ENCODE data around the gene EXD3. TPM values are rescaled to one million over a fixed set of nuclear protein-coding genes. Genes with fewer than 3 reads are reported as not detected.

The EXD3 gene
- total RNA-seq, 3 donors from 2014 or later, result 7.7 to 28.7 (median 20.6) TPM

DNA sequence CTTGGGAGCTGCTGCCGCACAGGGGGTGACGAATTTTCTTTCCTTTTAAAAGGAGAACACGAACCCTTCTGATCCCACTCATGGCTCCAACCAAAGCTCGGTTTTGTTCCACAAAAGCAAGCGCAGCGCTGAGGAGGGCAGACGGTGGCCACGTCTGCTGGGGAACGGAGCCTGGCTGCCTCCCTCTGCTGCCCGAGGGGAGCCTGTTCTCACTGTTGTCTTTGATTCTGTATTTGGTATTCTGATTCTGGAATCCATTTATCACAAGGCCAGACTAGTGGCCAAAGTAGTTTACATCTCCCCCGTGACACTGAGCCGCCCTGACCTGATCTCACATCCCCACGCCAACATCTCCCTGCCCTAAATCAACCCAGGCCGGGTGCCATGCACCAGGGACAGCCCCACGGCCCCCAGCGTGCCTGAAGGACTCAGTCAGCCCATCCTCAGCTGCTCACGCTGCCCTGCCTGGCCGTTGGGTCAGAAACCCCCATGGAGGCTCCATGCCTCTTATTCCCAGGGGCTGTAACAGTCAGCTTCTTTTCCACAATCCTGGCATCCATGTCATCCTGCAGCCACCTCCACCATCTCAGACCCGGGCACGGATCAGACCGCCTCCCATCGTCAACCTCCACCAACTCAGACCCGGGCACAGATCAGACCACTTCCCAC, 42.9 kb upstream of the EXD3 start:
- no peak overlapping the region for H3K4me3 ChIP-seq
- TF ChIP-seq POLR2AphosphoS5 (IDR thresholded peaks at IDR 0.05) (no peak), POLR2A (IDR thresholded peaks at IDR 0.05) (no peak)
- TF ChIP-seq, protein P1, sequence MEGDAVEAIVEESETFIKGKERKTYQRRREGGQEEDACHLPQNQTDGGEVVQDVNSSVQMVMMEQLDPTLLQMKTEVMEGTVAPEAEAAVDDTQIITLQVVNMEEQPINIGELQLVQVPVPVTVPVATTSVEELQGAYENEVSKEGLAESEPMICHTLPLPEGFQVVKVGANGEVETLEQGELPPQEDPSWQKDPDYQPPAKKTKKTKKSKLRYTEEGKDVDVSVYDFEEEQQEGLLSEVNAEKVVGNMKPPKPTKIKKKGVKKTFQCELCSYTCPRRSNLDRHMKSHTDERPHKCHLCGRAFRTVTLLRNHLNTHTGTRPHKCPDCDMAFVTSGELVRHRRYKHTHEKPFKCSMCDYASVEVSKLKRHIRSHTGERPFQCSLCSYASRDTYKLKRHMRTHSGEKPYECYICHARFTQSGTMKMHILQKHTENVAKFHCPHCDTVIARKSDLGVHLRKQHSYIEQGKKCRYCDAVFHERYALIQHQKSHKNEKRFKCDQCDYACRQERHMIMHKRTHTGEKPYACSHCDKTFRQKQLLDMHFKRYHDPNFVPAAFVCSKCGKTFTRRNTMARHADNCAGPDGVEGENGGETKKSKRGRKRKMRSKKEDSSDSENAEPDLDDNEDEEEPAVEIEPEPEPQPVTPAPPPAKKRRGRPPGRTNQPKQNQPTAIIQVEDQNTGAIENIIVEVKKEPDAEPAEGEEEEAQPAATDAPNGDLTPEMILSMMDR (IDR thresholded peaks at IDR 0.05), result no peak
- H3K27ac ChIP-seq, result no peak overlapping the region
- no peaks in the 10 kb centered on the region for H3K27me3 ChIP-seq
- H3K9me3 ChIP-seq, result no peaks in the 10 kb centered on the region
- H3K4me1 ChIP-seq, result no peaks in the 10 kb centered on the region
- no peak for DNase-seq (ENCODE audit: low spot score in 2 of 2)
- H3K36me3 ChIP-seq, result no peaks in the 10 kb centered on the region
- intact Hi-C loops (cut with DNase I; ENCODE audit: low total_unique reads), result no loop called here

DNA sequence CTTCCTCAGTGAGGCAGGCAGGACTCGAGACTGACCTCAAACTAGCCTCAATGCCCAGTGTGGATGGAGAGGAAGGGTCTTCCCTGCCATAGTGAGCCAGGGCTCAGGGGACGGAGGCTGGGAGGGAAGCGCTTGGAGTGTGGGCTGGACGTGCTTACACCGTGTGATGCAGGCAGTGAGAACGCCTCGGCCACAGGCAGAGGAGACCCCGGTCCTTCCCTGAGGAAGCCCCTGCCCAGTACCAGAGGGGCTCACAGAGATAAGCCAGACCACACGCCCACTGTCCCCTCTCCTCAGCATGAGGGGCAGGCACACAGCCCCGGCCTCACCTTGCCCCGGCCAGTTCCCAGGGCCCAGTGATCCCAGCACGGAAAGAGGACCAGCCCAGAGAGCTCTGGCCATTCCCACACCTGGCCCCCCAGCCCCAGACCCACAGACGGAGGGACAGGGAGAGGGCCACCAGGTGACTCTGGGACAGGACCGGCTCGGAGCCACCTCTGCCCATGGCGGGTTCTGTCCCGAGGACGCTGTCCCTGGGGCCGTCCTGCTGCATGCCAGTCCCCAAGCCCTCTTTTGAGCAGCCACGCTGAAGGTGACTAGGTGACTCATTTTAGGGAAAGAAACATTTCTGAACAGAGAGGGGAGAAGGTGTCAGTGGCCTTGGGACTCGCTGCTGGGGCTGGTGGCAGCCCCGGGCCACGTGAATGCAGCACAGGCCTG, 42.2 kb upstream of the EXD3 start:
- TF ChIP-seq, protein P1 (IDR thresholded peaks at IDR 0.05), result no peak
- TF ChIP-seq POLR2AphosphoS5 (IDR thresholded peaks at IDR 0.05), result no peak
- no peak for TF ChIP-seq POLR2A (IDR thresholded peaks at IDR 0.05)
- Histone ChIP-seq H3K27me3 (no peaks in the 10 kb centered on the region), H3K4me3 (no peak overlapping the region), H3K9me3 (no peaks in the 10 kb centered on the region), H3K36me3 (no peaks in the 10 kb centered on the region), H3K4me1 (no peaks in the 10 kb centered on the region), H3K27ac (no peak overlapping the region)
- no peak for DNase-seq (ENCODE audit: low spot score in 2 of 2)
- intact Hi-C loops (cut with DNase I; ENCODE audit: low total_unique reads), result no loop called here

DNA sequence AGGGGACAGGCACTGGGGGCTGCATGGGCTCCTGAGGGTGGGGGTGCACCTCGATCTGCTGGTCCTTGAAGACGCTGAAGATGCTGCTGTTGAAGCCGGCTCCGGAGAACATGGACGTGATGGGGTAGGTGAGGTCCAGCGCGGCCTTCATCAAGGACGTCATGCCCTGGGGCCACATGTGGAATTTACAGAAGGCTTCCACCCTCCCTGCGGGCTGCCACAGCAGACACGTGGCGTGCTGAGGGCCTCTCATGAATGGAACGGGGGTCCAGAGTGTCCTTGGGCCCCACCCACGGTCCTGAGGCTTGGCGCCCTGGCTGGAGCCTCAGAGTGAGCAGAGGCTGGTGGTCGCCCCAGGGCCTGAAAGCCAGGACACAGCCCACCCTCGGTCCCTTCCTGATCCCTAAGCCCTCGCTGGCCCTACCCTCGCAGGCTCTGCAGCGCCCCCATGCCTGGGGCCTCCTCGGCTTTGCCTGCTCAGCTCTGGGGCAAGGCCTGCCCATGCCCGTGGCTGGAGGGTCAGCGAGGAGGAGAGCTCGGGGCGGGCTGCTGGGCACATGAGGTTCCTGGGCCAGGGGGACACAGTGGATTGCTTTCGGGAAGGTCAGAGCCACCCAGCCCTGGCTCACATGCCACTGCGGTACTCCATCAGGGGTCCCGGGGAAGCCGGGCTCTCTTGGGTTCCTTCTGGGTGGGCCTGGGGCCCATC, 41.5 kb upstream of the EXD3 start:
- Histone ChIP-seq H3K27me3 (no peaks in the 10 kb centered on the region), H3K27ac (no peak overlapping the region), H3K4me1 (no peaks in the 10 kb centered on the region), H3K4me3 (no peak overlapping the region), H3K9me3 (no peaks in the 10 kb centered on the region), H3K36me3 (no peaks in the 10 kb centered on the region)
- DNase-seq (ENCODE audit: low spot score in 2 of 2), result no peak
- TF ChIP-seq POLR2AphosphoS5 (IDR thresholded peaks at IDR 0.05), result no peak
- TF ChIP-seq POLR2A (IDR thresholded peaks at IDR 0.05), result no peak
- TF ChIP-seq, protein P1 (IDR thresholded peaks at IDR 0.05), result no peak
- intact Hi-C loops (cut with DNase I; ENCODE audit: low total_unique reads), result no loop called here

DNA sequence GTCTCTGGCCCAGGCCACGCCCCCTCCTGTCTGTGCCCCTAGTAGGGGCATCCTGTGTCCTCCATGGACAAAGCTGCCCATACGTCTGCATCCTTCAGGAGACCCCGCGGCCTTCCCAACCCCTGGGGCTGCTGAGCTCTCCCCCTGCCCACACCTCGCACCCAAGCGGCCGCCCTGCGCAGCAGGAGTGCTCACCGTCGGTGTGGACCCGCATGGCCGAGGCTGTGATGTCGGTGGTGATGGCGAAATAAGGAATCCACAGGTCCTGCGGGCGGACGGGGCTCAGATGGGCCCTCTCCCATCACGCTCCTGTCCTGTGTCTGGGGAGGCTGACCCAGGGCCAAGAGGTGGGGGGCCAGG, 40.9 kb upstream of the EXD3 start:
- intact Hi-C loops (cut with DNase I; ENCODE audit: low total_unique reads), result no loop called here
- TF ChIP-seq POLR2A (IDR thresholded peaks at IDR 0.05) (no peak), POLR2AphosphoS5 (IDR thresholded peaks at IDR 0.05) (no peak)
- TF ChIP-seq, protein P1 (IDR thresholded peaks at IDR 0.05), result no peak
- H3K36me3 ChIP-seq, result no peaks in the 10 kb centered on the region
- no peak overlapping the region for H3K27ac ChIP-seq
- no peaks in the 10 kb centered on the region for H3K9me3 ChIP-seq
- no peak overlapping the region for H3K4me3 ChIP-seq
- no peaks in the 10 kb centered on the region for H3K27me3 ChIP-seq
- DNase-seq (ENCODE audit: low spot score in 2 of 2), result no peak
- no peaks in the 10 kb centered on the region for H3K4me1 ChIP-seq

Data from breast epithelium (tissue), 4 donors.